ENCODE data around the gene BCL11B.

DNA sequence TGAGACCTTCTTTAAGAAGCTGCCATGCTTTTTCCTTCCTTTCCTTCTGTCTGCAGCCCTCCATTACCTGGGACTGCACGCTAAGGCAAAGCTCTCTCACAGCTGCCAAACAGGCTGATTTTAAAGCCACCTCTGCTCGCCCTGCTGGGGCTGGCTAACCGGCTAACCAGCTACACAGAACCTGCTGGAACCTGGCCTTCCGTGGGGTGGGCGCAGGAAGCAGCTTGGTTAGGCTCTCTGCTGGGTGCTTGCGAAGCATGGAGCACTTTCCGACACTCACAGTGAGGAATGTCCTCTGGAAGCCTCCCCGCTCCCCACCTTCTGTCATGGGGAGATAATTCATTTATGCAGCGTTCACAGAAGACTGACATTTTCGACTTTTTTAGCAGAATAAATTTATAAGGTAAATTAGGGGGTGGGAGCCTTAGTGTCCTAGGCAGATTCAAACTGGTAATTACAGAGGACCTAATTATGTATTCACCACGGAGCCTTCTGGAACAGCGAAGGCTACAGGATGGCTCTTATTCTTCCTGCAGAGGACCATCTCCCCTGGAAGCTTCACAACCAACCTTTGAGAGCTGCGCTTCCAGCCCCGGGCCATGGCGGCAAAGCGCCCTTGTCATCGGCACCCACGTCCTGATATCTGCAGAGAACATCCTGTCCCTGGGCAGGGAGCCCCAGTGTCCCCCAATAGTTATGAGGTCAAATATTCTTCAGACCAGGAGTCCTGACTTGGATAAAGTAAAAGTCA lies 12.4 kb upstream of the BCL11B start:
- TF ChIP-seq, protein P1, sequence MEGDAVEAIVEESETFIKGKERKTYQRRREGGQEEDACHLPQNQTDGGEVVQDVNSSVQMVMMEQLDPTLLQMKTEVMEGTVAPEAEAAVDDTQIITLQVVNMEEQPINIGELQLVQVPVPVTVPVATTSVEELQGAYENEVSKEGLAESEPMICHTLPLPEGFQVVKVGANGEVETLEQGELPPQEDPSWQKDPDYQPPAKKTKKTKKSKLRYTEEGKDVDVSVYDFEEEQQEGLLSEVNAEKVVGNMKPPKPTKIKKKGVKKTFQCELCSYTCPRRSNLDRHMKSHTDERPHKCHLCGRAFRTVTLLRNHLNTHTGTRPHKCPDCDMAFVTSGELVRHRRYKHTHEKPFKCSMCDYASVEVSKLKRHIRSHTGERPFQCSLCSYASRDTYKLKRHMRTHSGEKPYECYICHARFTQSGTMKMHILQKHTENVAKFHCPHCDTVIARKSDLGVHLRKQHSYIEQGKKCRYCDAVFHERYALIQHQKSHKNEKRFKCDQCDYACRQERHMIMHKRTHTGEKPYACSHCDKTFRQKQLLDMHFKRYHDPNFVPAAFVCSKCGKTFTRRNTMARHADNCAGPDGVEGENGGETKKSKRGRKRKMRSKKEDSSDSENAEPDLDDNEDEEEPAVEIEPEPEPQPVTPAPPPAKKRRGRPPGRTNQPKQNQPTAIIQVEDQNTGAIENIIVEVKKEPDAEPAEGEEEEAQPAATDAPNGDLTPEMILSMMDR (conservative IDR thresholded peaks at IDR 0.05; ENCODE audit: low read depth, low read length): no peak
- TF ChIP-seq EZH2 (IDR thresholded peaks at IDR 0.05; ENCODE audit: borderline replicate concordance, low read depth, low read length, poor library complexity, severe bottlenecking): no peak

All from A673 (cell line).